ENCODE data around the gene SNN.
A peak's percentile ranks its signal among the peaks of the same experiment; 100 is the strongest.

SNN gene

DNA sequence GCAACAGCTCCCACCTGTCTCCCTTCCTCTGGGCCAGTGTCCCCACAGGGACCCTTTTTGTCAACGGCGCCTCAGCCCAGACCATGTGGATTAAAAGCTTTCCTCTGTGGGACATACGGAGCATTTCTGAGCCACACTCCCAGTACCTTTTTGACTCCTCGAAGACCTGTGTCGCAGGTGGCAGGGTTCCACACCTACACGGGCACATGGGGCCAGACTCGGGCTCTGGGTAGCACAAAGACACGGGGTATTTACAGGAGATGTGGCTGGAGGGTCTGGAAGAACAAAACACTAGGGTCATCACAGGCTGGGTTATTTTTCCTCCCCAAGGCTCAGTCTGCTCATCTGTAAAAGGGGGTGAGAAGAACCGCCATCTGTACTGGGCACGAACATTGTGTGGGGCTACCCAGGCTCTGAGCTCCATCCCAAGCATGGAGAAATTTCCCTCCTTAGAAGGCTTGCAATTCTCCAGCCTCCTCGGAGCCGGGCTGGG lies 32.5 kb upstream of the SNN start:
- DNase-seq, result no peak

DNA sequence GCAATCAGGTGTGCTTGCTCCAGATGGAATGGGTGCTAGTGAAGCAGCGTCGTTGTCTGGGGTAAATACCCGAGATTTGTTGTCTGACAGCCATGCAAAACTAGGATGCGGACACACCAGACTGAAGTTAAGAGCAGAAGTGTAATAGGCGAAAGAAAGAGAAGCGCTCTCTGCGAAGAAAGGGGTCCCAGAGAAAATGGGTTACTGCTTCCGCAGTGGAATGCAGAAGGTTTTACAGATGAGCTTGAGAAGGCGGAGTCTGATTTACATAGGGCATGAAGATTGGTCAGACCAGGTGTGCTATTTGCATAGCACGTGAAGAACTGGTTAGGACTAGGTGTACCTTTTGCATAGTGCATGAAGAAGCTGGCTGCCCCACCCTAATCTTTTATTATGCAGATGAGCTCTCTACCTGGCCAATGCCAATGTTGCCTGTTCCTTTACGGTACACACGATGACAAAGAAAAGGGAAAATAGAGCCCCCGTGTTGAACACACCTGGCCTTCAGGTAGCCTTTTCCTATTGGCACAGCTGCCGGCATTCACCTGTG lies 32.0 kb upstream of the SNN start:
- peak; percentile 88 for DNase-seq

DNA sequence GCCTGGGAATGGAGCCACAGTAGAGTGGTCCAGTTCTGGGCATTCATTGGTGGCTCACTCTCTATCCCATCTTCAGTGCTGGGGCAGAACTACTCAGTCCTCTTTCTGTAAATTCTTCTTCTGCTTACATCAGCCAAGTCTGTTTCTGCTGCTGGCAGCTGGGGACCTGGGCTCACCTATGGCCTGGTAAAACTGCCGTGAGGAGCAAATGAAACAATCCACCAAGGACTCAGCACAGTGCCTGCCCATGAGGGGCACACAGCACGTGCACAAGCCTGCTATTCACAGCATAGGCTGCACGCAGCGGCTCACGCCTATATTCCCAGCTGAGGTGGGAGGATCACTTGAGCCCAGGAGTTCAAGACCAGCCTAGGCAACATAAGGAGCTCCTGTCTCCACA lies 30.9 kb upstream of the SNN start:
- DNase-seq, result no peak

DNA sequence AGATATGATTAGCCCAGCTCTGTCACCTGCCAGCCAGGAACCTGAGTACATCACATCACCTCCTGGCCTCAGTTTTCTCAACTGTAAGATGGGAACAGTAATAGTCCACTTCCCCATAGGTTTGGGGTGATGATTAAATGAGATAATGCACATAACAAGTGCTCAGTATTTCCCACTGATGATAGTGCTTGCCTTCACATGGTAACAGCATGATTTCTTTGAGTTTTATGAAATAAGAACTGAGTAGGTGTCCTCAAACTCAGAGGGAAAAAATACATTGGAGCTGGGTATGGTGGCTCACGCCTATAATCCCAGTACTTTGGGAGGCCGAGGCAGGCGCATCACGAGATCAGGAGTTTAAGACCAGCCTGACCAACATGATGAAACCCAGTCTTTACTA lies 30.1 kb upstream of the SNN start:
- DNase-seq, result no peak

DNA sequence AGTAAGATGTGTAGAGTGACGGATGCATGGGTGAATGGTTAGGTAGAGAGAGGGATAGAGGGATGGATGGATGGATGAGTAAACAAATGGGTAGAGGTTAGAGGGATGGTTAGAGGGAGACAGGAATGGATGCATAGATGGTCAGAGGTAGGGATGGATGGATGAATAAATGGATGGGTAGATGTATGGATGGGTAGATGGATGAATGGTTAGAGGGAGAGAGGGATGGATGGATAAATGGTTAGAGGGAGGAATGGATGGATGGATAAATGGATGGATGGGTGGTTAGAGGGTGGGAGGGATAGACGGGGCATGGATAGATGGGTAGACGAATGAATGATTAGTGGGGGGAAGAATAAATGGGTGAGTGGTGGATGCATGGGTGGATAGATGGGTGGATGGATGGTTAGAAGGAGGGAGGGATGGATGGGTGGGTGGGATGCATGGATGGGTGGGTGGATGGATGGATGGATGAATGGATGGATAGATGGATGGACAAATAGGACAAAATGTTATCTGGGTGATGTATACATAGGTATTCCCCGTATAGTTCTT lies 29.2 kb upstream of the SNN start:
- no peak for DNase-seq

DNA sequence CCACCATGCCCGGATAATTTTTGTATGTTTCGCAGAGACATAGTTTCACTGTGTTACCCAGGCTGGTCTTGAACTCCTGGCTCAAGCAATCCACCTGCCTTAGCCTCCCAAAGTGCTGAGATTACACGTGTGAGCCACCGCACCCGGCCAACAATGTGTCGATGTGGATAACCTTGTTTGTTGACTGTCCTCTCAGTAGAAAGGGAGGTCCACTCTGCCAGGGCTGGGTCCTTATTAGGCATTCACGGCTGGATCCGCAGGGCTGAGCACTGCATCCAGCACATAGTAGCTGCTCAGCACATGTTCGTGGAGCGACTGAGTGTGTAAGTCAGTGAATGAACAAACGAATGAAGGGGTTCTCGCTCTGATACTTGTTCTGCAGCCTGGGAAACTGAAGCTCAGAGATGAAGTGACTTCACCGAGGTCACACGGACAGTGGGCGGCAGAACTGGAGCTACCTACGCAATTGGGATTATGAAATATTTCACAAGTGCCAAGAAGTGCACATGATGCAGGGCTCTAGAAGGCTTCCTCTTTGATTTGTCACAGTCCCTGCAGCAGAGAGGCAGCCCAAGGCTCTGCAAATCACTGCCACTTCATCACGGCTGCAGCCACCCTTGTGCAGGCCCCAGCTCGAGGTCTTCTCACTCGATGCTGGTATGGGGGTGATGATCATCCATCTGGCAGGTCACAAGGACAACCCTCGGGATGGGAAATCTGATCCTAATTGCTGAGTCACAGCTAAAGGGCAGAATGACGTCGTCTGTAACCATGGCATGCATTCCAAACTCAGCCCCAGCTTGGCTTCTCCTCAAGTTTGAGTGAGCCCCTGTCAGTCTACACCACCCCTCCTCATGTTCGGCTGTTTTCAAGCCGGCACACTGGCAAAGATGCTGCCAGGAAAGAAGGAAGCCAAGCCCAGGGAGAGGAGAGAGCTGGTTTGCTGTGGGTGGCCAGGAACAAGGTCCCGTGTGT lies 28.0 kb upstream of the SNN start:
- peak; percentile 60 for DNase-seq

DNA sequence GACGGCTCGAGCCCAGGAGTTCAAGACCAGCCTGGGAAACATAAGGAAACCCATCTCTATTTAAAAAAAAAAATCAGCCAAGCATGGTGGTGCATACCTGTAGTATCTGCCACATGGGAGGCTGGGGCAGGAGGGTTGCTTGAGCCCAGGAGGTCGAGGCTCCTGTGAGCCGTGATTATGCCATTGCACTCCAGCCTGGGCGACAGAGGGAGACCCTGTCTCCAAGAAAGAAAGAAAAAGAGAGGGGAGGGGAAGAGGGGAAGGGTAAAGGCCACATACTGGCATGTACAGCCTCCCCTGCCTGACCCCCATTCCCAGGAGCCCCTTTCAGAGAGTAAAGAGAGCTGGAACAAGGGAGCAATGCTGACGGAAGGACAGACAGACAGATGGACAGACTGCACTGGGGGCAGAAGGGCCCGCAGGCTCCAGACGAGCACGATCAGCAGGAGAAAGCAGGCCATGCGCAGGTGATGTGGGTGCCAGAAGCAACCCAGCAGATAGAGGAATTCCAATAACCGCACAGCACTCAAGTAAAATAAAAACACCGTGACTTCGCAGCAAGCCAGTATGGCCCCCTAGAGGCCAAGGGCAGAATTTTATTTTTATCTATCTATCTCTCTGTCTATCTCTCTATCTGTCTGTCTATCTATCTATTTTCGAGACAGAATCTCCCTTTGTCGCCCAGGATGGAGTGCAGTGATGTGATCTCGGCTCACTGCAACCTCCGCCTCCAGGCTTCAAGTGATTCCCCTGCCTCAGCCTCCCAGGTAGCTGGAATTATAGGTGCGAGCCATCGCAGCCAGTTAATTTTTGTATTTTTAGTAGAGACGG lies 27.1 kb upstream of the SNN start:
- no peak for DNase-seq

DNA sequence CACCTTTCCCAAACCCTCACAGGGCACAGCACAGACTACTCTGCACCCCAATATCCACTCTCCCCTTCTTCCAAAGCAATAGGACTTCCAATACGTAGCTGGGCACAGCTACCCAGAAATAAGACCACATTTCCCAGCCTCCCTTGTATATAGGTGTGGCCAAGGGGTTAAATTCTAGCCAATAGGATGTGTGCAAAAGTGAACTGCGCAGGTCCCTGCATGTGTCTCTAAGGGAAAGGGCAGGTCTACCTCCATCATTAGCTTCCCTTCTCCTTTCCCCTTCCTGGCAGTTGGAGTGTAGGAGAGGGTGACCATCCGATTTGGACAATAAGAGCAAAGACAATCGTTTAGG lies 25.5 kb upstream of the SNN start:
- DNase-seq, result no peak

DNA sequence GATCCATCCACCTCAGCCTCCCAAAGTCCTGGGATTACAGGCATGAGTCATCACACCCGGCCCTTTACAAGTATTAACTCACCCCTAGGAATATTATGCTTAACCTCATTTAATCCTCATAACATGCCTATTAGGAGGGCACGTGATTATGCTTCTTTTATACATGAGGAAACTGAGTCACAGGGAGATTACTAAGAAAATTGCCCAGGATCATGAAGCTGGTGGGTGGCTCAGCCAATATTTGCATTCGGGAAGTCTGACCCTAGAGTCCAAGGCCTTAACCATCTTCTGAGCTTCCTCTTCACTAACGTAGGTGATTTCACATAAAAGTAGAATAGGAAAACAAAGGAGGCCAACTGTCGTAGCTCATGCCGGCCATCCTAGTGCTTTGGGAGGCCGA lies 19.0 kb upstream of the SNN start:
- no peak for DNase-seq

DNA sequence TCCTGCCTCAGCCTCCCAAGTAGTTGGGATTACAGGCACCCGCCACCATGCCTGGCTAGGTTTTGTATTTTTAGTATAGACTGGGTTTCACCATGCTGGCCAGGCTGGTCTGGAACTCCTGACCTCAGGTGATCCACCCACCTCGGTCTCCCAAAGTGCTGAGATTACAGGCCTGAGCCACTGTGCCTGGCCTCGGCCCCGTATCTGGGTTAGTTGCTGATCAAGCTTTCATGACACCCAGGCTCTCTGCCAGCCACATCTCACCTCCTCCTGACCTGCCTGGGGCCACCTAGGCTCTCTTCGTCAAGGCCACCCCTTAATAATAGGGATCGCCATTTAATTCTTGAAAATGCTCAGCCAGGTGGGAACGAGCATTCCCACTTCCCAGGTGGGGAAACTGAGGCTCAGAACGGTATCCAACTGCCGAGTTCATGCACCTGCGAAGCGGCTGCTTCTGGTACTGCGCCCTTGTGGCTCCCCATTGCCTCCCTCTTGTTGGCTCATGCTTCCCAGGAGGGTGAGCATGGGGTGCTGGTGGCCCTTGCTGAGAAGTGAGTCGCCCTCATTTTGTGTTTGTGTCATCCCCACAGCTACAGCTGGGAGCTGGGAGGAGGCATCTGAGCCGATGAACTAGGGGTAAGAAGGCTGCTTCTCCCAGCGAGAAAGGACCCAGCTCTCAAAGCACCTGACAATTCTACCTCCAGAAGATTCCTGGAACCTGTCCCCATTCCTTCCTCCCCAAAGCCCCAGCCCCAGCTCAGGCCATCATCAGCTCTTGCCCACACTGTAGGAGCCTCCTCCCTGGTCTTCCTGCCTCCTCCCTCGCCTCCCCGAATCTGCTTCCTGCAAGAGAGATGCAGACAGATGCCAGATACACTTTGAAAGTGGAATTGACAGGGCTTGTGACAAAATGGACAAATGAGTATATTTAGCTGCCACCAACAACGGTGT lies 17.3 kb upstream of the SNN start:
- no peak for DNase-seq

DNA sequence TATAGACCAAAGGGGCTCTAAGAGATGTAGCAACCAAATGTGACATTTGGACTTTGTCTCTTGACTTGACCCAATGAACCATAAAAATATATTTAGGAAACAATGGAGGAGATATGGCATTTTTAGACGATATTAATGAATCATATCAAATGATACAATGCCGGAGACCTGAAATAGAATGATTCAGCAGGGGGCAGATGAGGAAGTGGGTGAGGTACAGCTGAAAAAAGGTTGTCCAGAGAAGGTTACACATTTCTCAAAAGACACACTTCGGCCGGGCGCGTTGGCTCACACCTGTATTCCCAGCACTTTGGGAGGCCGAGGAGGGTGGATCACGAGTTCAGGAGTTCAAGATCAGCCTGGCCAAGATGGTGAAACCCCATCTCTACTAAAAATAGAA lies 16.5 kb upstream of the SNN start:
- DNase-seq, result no peak

DNA sequence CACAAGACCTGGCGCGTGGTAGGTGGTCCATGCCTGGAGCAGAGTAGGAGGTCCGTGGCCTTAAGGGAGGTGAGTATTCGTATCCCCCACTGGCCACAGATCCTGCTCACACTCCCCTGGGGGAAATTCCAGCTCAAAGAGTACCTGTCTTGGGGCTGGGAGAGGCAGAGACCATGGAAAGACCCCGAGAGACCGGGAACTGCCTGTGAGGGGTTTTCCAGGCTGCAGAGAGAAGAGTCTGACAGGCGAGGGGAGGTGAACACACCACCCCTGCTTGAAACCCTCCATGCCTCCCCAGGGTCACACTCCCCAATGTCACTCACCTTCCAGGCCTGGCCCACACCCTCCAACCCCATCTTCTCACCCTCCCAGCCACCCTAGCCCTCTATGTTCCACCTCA lies 12.6 kb upstream of the SNN start:
- DNase-seq, result no peak

DNA sequence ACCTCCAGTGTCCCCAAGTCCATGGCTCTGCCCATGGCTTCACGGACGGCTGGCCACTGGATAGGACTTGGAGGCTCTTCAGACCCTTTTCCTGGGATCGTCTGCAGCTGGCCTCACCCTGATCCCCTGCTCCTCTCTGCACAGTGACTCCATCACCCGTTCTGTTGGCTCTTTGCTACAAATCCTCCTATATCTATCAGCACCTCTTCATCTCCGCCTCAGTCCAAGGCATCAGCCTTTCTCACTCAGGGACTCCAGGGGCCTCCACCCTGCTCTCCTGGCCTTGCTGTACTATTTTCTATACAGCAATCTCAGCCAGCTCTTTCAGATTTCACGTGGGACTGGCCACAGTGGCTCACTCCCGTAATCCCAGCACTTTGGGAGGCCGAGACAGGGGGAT lies 10.7 kb upstream of the SNN start:
- DNase-seq, result no peak

DNA sequence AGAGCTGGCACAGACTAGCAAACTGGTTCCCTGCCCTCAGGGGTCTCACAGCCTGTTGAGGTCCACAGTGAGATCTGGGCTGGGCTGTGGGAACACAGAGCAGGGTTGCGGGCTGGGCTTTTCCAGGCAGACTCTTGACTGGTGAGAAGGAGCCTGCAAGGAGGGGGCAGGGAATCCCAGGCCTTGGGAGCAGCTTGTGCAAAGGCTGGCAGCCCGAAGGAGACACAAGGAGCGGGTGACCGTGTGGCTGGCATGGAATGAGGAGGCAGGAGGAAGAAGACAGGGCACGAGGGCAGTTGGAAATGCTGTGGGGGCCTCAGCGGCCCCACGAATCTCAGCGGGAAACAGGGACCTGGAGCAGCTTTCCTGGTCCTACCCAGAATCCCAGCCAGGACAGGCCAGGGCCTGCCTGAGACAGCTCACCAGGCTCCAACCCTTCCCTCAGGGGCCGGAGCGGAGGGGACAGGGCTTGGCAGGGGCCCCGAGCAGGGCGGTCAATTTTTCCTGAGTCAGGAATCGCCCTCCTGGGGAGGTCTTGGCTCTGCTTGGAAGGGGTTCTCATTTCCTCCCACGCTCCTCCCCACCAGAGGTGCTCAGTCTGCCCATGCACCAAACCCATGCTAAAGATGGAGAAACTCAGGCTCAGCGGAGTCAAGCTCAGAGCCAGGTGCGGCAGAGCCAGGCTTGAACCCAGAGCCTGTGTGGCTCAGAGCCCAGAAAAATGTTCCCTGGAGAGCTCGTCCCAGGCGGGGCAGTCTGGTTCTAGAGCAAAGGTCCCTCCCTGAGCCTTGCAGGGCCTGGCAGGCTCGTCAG lies 9.2 kb upstream of the SNN start:
- no peak for DNase-seq

DNA sequence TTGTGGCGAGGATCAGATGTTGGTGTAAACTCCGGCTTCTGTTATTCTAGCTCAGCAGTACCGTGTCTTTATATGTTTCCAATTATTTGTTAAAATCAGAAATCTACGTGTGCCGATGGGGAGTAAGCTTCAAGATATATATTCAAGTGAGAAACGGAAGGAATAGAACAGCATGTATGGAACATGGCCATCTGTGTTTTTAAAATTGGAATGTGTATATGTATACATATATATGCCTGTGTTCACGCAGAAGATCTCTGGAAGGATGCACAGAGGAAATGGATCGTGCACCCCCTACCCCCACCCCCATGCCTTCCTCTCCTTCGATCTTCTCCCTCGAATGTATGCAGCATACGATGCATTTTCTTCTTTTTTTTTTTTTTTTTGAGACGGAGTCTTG lies 7.7 kb upstream of the SNN start:
- no peak for DNase-seq

DNA sequence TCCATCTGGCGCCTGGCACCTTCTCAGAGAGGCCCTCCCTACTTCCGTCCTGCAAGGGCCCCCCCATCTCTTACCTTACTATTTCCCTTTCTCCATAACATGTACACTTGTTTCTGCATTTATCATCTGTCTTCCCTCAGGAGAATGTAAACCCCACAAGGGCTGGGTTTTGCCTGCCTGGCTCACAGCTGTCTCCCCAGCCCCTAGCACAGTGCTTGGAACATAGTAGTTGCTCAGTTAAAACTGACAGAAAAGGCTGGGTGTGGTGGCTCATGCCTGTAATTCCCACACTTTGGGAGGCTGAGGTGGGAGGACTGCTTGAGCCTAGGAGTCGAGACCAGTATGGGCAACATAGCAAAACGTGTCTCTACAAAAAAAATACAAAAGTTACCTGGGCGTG lies 5.7 kb upstream of the SNN start:
- DNase-seq, result no peak

DNA sequence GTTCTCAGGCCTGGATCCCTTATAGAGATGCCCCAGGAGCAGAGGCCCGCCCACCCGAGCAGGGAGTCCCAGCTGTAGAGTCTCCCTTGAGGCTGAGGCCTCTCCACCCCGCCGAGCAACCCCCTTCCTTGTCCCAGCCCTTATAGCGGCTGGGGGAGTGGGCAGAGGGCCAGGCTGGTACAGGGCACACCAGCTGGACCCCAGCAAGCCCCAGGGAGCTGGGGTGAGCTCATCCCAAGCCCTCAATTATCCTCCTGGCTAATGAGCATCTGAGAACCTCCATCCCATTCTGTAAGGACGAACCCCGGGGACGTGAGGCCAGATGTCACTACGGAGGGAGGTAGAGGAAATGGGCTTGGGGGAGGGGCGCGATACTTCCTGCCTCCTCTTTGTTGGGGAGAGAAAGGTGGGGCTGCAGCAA lies 3.2 kb upstream of the SNN start:
- DNase-seq, result no peak

DNA sequence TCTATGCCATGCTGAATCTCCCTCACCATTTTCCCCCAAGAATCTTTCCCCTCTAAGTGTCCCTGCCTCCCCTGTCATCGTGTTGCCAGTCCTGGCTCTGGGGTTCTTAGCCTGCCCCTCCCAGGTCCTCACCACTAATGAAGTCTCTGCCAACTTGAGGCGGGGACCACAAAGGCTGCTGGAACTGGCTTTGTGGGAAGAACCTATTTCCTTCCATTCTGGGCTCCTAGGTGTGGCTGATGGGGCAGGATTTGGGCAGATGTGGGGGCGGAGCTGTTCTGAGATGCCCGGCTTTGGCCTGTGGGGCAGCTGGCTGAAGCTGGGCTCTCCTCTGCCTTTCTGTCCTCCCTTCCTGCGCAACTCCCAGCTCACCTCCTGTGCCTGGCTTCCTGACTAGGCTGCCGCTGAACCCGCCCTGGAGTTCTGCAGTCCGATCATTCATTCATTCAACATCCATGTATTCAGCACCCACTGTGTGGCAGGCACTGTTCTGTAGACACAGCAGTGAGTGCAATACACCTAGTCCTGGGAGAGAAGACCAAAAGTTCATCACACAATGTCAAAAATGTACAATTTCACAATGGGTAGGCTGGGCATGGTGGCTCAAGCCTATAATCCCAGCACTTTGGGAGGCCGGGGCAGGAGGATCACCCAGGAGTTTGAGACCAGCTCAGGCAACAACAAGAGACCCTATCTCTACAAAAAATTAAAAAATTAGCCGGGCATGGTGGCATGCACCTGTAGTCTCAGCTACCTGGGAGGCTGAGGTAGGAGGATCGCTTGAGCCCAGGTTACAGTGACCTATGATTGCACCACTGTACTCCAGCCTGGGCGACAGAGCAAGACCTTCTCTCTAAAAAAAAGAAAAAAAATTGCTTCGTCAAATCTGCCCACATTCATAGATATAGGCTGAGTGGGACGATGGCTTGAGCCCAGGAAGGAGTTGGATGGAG lies 1.9 kb upstream of the SNN start:
- no peak for DNase-seq

DNA sequence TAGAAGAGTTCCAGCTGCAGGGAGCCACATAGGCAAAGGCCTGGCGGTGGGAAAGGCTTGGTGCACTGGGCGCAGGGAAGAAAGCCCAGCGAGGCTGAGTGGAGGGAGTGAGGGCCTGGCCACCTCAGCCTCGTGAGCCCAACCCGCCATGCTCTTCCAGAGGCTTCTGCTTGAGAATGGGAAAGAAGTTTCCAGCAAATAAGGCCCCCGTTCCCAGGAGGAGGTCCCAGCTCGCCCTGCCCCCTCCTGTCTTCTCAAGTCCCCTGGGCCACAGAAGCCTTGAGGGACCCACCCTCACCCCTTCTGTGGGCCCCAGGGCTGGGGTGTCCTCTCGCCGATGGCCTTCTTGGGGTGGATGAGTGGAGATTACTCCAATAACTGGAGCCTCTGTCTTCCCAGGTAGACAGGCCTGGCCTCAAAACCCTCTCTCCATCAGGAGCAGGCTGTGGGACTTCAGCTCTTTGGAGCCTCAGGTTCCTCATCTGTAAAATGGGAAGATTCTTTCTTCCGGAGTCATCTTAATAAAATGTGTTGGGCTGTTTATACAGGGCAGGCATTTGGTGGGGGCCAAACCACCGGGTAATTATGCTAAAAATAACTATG lies 933 bp upstream of the SNN start:
- DNase-seq, result no peak
